SK-N-SH (cell line): ENCODE results near the gene ZNF664. TPM values are rescaled to one million over a fixed set of nuclear protein-coding genes. Genes with fewer than 3 reads are reported as not detected.

Experiments used
- CTCF ChIA-PET: fragments of 300-600, 350-600 bp; formaldehyde crosslinking; extraction: SDS; loops from one replicate; lab custom pipeline; 2021; lab: Yijun Ruan, JAX
- POLR2A ChIA-PET: fragments of 350-600 bp; sonication (Branson Sonifier 250); formaldehyde crosslinking; extraction: SDS; loops from one replicate; lab custom pipeline; 2020; ENCODE audit warnings: antibody characterized with exemption, inconsistent platforms; lab: Yijun Ruan, JAX
- DNase-seq: peaks from one replicate; pipeline ENCODE4 v3.0.0; 2012
- H2AFZ ChIP-seq: fragments of 200-600 bp; sonication (generic); 2 replicates; pipeline ENCODE4 v1.8.1; 2016; ENCODE audit warnings: antibody characterized with exemption, mild to moderate bottlenecking, low read depth
- H3F3A ChIP-seq: fragments of 200-600 bp; sonication (generic); replicated peaks from 2 replicates; pipeline ENCODE3; 2016; ENCODE audit warnings: antibody characterized with exemption, mild to moderate bottlenecking; ENCODE audit not compliant: insufficient read depth
- H3K27ac ChIP-seq, 2 experiments: fragments of 200-500 bp in 1 of 2; fragments of 200-600 bp in 1 of 2; sonication (Bioruptor generic) in 1 of 2; sonication (generic), shearing (Covaris generic) in 1 of 2; 2 replicates each; pipeline versions ENCODE4 v1.5.1 to v1.6.1; 2014 to 2016; ENCODE audit warnings: low read depth in 2 of 2, inconsistent platforms in 1 of 2, low read length in 1 of 2, mild to moderate bottlenecking in 1 of 2, mixed read lengths in 1 of 2
- H3K27me3 ChIP-seq: fragments of 200-600 bp; sonication (generic), shearing (Covaris generic); 2 replicates; pipeline ENCODE4 v1.6.1; 2016; ENCODE audit warnings: mixed run types; ENCODE audit not compliant: insufficient read depth
- H3K36me3 ChIP-seq, 2 experiments: fragments of 200-500 bp in 1 of 2; fragments of 200-600 bp in 1 of 2; sonication (Bioruptor generic) in 1 of 2; sonication (generic) in 1 of 2; replicated peaks in 1 of 2; 2 replicates each; pipeline versions ENCODE3 to v1.5.1; 2014 to 2016; ENCODE audit warnings: low read length in 1 of 2, mild to moderate bottlenecking in 1 of 2; ENCODE audit not compliant: insufficient read depth in 2 of 2, control insufficient read depth in 1 of 2
- H3K4me1 ChIP-seq, 2 experiments: fragments of 200-500 bp in 1 of 2; fragments of 200-600 bp in 1 of 2; sonication (Bioruptor generic) in 1 of 2; sonication (generic), shearing (Covaris generic) in 1 of 2; 2 replicates each; pipeline versions ENCODE4 v1.5.1 to v1.6.1; 2014 to 2016; ENCODE audit warnings: low read depth in 1 of 2, low read length in 1 of 2, mixed run types in 1 of 2; ENCODE audit not compliant: insufficient read depth in 2 of 2, control insufficient read depth in 1 of 2
- H3K4me2 ChIP-seq: fragments of 200-600 bp; sonication (generic), shearing (Covaris generic); 2 replicates; pipeline ENCODE4 v1.6.1; 2017; ENCODE audit warnings: mixed run types
- H3K4me3 ChIP-seq, 2 experiments: fragments of 200-500 bp in 1 of 2; fragments of 200-600 bp in 1 of 2; sonication (Bioruptor generic) in 1 of 2; sonication (generic), shearing (Covaris generic) in 1 of 2; 2 replicates each; pipeline versions ENCODE4 v1.5.1 to v1.8.1; 2014 to 2016; ENCODE audit warnings: low read depth in 2 of 2, inconsistent platforms in 1 of 2, low read length in 1 of 2, mild to moderate bottlenecking in 1 of 2, mixed read lengths in 1 of 2, moderate library complexity in 1 of 2
- H3K79me2 ChIP-seq: fragments of 200-600 bp; sonication (generic); 2 replicates; pipeline ENCODE4 v1.8.1; 2017; ENCODE audit warnings: mild to moderate bottlenecking; ENCODE audit not compliant: insufficient read depth
- H3K9ac ChIP-seq: fragments of 200-600 bp; sonication (generic); 2 replicates; pipeline ENCODE4 v1.6.1; 2017; ENCODE audit warnings: mixed run types
- H3K9me2 ChIP-seq: fragments of 200-600 bp; sonication (generic); 2 replicates; pipeline ENCODE4 v1.6.1; 2017; ENCODE audit warnings: mixed run types
- H3K9me3 ChIP-seq: fragments of 200-600 bp; sonication (generic); 2 replicates; pipeline ENCODE4 v1.6.1; 2017; ENCODE audit warnings: mixed run types, mild to moderate bottlenecking, moderate library complexity
- H4K20me1 ChIP-seq: fragments of 200-600 bp; sonication (generic); 2 replicates; pipeline ENCODE4 v1.6.1; 2017; ENCODE audit warnings: mild to moderate bottlenecking, mixed run types; ENCODE audit not compliant: insufficient read depth
- ELF1 ChIP-seq: IDR thresholded peaks from 2 replicates; pipeline ENCODE4 v1.4.0; 2012
- FOSL2 ChIP-seq: IDR thresholded peaks from 2 replicates; pipeline ENCODE4 v1.4.0; 2012; ENCODE audit warnings: low read depth, mild to moderate bottlenecking, moderate library complexity, borderline replicate concordance
- GABPA ChIP-seq: IDR thresholded peaks from 2 replicates; pipeline ENCODE4 v1.4.0; 2012; ENCODE audit warnings: low read depth, mild to moderate bottlenecking
- GATA2 ChIP-seq: sonication (generic); formaldehyde crosslinking; IDR thresholded peaks from 2 replicates; pipeline ENCODE4 v1.5.0; 2020; ENCODE audit warnings: mild to moderate bottlenecking, missing genetic modification reagents
- JUND ChIP-seq: IDR thresholded peaks from 2 replicates; pipeline ENCODE4 v1.4.0; 2012
- MEF2A ChIP-seq: IDR thresholded peaks from 2 replicates; pipeline ENCODE4 v1.4.0; 2012; ENCODE audit warnings: low read depth, borderline replicate concordance
- MXI1 ChIP-seq: IDR thresholded peaks from 2 replicates; pipeline ENCODE4 v1.6.1; 2012; ENCODE audit warnings: mild to moderate bottlenecking, low read depth, low read length, improper control_type of control experiment
- NFIC ChIP-seq: IDR thresholded peaks from 2 replicates; pipeline ENCODE4 v1.4.0; 2012; ENCODE audit warnings: borderline replicate concordance
- NRF1 ChIP-seq: IDR thresholded peaks from 2 replicates; pipeline ENCODE4 v1.6.1; 2012; ENCODE audit warnings: low read depth, mild to moderate bottlenecking, low read length
- RXRA ChIP-seq: IDR thresholded peaks from 2 replicates; pipeline ENCODE4 v1.4.0; 2012; ENCODE audit warnings: low read depth, mild to moderate bottlenecking, borderline replicate concordance
- SMC3 ChIP-seq: IDR thresholded peaks from 2 replicates; pipeline ENCODE4 v1.6.1; 2012; ENCODE audit warnings: low read depth, low read length, improper control_type of control experiment
- TAF1 ChIP-seq: IDR thresholded peaks from 2 replicates; pipeline ENCODE4 v1.6.1; 2012; ENCODE audit warnings: low read depth, mild to moderate bottlenecking, low read length, moderate library complexity, borderline replicate concordance
- TEAD4 ChIP-seq: IDR thresholded peaks from 2 replicates; pipeline ENCODE4 v1.4.0; 2012; ENCODE audit warnings: mild to moderate bottlenecking, borderline replicate concordance; ENCODE audit not compliant: insufficient read depth
- YY1 ChIP-seq: IDR thresholded peaks from 2 replicates; pipeline ENCODE4 v1.4.0; 2012; ENCODE audit warnings: low read depth, mild to moderate bottlenecking
- WGBS: methylation state at CpG from one replicate; pipeline ENCODE4 v1.1.6; 2017; ENCODE audit warnings: low lambda C conversion rate; 5-methylcytosine and 5-hydroxymethylcytosine counted together
- polyA plus RNA-seq, 3 experiments: library from polyadenylated mRNA; depleted of rRNA; stranded (reverse); fragments of >200 nt; gene quantifications; 2 replicates each; pipeline ENCODE4 v1.2.3, GENCODE V29; 2012
- TF ChIP-seq, protein P1 (sequence below): IDR thresholded peaks from 2 replicates; pipeline ENCODE4 v1.4.0; 2012; ENCODE audit warnings: low read depth, borderline replicate concordance
- TF ChIP-seq, protein P2 (sequence below): fragments of 150-350 bp; IDR thresholded peaks from 2 replicates; pipeline ENCODE4 v1.6.1; 2017; ENCODE audit warnings: antibody characterized with exemption, low read length, low read depth, borderline replicate concordance
- TF ChIP-seq, protein P3 (sequence below): IDR thresholded peaks from 2 replicates; pipeline ENCODE4 v1.4.0; 2012; ENCODE audit warnings: low read depth, borderline replicate concordance
- TF ChIP-seq, protein P4 (sequence below): IDR thresholded peaks from 2 replicates; pipeline ENCODE4; 2012
- TF ChIP-seq, protein P5 (sequence below): IDR thresholded peaks from 2 replicates; pipeline ENCODE4 v1.4.0; 2012; ENCODE audit warnings: low read depth

ZNF664 gene
- polyA plus RNA-seq, 1 of the 3 experiments (the other 2 are of a cell fraction), result 34.9 TPM

DNA sequence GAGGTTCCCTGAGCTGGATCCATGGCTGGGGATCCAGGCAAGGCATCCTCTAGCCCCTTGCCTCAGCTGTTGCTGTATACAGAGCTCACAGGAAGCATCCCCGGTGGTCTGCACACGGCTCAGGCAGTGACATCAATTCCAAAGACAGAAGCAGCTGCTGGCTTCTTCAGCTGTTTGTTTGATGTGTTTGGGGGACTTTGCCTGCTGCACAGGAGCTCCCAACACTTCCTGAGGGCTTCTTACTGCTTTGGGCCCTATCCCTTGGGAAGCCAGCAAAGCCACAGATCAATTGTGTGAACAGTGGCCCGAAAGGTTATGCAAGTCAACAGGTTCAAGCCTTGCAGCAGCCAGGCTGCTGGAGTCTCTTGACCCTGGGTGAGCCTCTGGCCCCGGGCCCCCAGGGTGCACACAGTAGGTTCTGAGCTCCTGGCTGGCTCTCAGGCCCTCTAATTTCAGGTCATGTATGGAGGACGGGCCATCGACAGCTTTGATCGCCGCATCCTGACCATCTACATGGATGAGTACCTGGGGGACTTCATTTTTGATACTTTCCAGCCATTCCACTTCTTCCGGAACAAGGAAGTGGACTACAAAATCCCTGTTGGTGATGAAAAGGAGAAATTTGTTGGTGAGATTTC lies 43.0 kb upstream of the ZNF664 start:
- no peaks in the 10 kb centered on the region for H3K4me1 ChIP-seq
- no peak overlapping the region for H2AFZ ChIP-seq
- no peak overlapping the region for H3K4me2 ChIP-seq
- 81% methylated on average over 6 of the region's 9 CpGs for WGBS
- DNase-seq, result no peak
- TF ChIP-seq, protein P1, sequence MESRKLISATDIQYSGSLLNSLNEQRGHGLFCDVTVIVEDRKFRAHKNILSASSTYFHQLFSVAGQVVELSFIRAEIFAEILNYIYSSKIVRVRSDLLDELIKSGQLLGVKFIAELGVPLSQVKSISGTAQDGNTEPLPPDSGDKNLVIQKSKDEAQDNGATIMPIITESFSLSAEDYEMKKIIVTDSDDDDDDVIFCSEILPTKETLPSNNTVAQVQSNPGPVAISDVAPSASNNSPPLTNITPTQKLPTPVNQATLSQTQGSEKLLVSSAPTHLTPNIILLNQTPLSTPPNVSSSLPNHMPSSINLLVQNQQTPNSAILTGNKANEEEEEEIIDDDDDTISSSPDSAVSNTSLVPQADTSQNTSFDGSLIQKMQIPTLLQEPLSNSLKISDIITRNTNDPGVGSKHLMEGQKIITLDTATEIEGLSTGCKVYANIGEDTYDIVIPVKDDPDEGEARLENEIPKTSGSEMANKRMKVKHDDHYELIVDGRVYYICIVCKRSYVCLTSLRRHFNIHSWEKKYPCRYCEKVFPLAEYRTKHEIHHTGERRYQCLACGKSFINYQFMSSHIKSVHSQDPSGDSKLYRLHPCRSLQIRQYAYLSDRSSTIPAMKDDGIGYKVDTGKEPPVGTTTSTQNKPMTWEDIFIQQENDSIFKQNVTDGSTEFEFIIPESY, result no peak
- TF ChIP-seq, protein P2, sequence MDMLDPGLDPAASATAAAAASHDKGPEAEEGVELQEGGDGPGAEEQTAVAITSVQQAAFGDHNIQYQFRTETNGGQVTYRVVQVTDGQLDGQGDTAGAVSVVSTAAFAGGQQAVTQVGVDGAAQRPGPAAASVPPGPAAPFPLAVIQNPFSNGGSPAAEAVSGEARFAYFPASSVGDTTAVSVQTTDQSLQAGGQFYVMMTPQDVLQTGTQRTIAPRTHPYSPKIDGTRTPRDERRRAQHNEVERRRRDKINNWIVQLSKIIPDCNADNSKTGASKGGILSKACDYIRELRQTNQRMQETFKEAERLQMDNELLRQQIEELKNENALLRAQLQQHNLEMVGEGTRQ, result no peak
- TF ChIP-seq TAF1, result no peak
- no peak for TF ChIP-seq ELF1
- TF ChIP-seq, protein P3, sequence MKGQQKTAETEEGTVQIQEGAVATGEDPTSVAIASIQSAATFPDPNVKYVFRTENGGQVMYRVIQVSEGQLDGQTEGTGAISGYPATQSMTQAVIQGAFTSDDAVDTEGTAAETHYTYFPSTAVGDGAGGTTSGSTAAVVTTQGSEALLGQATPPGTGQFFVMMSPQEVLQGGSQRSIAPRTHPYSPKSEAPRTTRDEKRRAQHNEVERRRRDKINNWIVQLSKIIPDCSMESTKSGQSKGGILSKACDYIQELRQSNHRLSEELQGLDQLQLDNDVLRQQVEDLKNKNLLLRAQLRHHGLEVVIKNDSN, result no peak
- TF ChIP-seq MEF2A, result no peak
- no peak for TF ChIP-seq RXRA
- TF ChIP-seq, protein P4, sequence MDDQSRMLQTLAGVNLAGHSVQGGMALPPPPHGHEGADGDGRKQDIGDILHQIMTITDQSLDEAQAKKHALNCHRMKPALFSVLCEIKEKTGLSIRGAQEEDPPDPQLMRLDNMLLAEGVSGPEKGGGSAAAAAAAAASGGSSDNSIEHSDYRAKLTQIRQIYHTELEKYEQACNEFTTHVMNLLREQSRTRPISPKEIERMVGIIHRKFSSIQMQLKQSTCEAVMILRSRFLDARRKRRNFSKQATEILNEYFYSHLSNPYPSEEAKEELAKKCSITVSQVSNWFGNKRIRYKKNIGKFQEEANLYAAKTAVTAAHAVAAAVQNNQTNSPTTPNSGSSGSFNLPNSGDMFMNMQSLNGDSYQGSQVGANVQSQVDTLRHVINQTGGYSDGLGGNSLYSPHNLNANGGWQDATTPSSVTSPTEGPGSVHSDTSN, result no peak
- no peak for TF ChIP-seq TEAD4
- TF ChIP-seq GATA2, result no peak
- TF ChIP-seq NRF1, result no peak
- no peak for TF ChIP-seq NFIC
- TF ChIP-seq JUND, result no peak
- TF ChIP-seq YY1, result no peak
- TF ChIP-seq MXI1, result no peak
- TF ChIP-seq, protein P5, sequence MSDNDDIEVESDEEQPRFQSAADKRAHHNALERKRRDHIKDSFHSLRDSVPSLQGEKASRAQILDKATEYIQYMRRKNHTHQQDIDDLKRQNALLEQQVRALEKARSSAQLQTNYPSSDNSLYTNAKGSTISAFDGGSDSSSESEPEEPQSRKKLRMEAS, result no peak
- TF ChIP-seq SMC3, result no peak
- no peak for TF ChIP-seq FOSL2
- no peak for TF ChIP-seq GABPA
- H3K9ac ChIP-seq, result no peak overlapping the region
- POLR2A ChIA-PET, result no interaction called here
- no peak overlapping the region for H3K4me3 ChIP-seq
- H3K9me3 ChIP-seq, result no peaks in the 10 kb centered on the region
- peaks cover 0 to 4% of the 10 kb centered on the region in 2 experiments for H3K36me3 ChIP-seq
- H3K27me3 ChIP-seq, result no peaks in the 10 kb centered on the region
- H4K20me1 ChIP-seq, result no peaks in the 10 kb centered on the region
- H3K9me2 ChIP-seq, result no peaks in the 10 kb centered on the region
- H3K27ac ChIP-seq, result no peak overlapping the region
- no peaks in the 10 kb centered on the region for H3K79me2 ChIP-seq
- CTCF ChIA-PET, result interaction anchor here (0.9 kb wide), 1 partner anchor 25 kb away, joined by 3 read pairs; no protein-coding TSS in a partner anchor
- H3F3A ChIP-seq, result no peaks in the 10 kb centered on the region
